DND-41 (cell line): ENCODE data around the gene P2RY2.
A peak's percentile ranks its signal among the peaks of the same experiment; 100 is the strongest.

Experiments used
- ATAC-seq: fragments of 200-7000 bp; cut with Tn5 transposase; 3 replicates; pipeline ENCODE4 v1.9.1; 2021; ENCODE audit warnings: low read depth; ENCODE audit not compliant: insufficient read depth
- DNase-seq: peaks from one replicate; pipeline ENCODE4 v3.0.0-alpha.2; 2020
- H2AFZ ChIP-seq: 2 replicates; pipeline ENCODE4 v1.6.0; 2012; ENCODE audit warnings: low read depth, low read length
- H3K27ac ChIP-seq: 2 replicates; pipeline ENCODE4 v1.5.1; 2012; ENCODE audit warnings: low read length, inconsistent platforms
- H3K27me3 ChIP-seq: fragments of 200-600 bp; sonication (generic); 2 replicates; pipeline ENCODE4 v1.6.0; 2012; ENCODE audit warnings: low read length, mild to moderate bottlenecking, inconsistent platforms; ENCODE audit not compliant: insufficient read depth, poor library complexity
- H3K36me3 ChIP-seq: 2 replicates; pipeline ENCODE4 v1.5.1; 2012; ENCODE audit warnings: low read length, inconsistent platforms; ENCODE audit not compliant: insufficient read depth
- H3K4me1 ChIP-seq: 2 replicates; pipeline ENCODE4 v1.5.1; 2012; ENCODE audit warnings: mild to moderate bottlenecking, low read length; ENCODE audit not compliant: insufficient read depth
- H3K4me2 ChIP-seq: 2 replicates; pipeline ENCODE4 v1.6.0; 2012; ENCODE audit warnings: mild to moderate bottlenecking, moderate library complexity, low read length, inconsistent platforms; ENCODE audit not compliant: insufficient read depth
- H3K4me3 ChIP-seq, 2 experiments: fragments of 200-600 bp in 1 of 2; shearing (Covaris generic) in 1 of 2; 2 replicates each; pipeline ENCODE4 v1.5.1; 2012 to 2016; ENCODE audit warnings: inconsistent platforms in 2 of 2, low read length in 2 of 2, mild to moderate bottlenecking in 2 of 2, low read depth in 1 of 2, moderate library complexity in 1 of 2
- H3K79me2 ChIP-seq: 2 replicates; pipeline ENCODE4 v1.6.0; 2012; ENCODE audit warnings: low read length, inconsistent platforms; ENCODE audit not compliant: insufficient read depth
- H3K9ac ChIP-seq: 2 replicates; pipeline ENCODE4 v1.6.0; 2012; ENCODE audit warnings: low read depth, mild to moderate bottlenecking, inconsistent platforms, low read length, moderate library complexity
- H3K9me3 ChIP-seq: 2 replicates; pipeline ENCODE4 v1.5.1; 2012; ENCODE audit warnings: low read length, moderate library complexity, mild to moderate bottlenecking, inconsistent platforms; ENCODE audit not compliant: insufficient read depth, severe bottlenecking
- H4K20me1 ChIP-seq: 2 replicates; pipeline ENCODE4 v1.6.0; 2012; ENCODE audit warnings: low read length; ENCODE audit not compliant: insufficient read depth
- EZH2 ChIP-seq: IDR thresholded peaks from 3 replicates; pipeline ENCODE4 v1.6.1; 2012; ENCODE audit warnings: borderline replicate concordance, low read depth, mild to moderate bottlenecking, moderate library complexity, low read length, inconsistent platforms; ENCODE audit not compliant: severe bottlenecking
- TF ChIP-seq, protein P1 (sequence below): IDR thresholded peaks from 2 replicates; pipeline ENCODE4 v1.5.1; 2012; ENCODE audit warnings: borderline replicate concordance, low read length, moderate library complexity, mild to moderate bottlenecking; ENCODE audit not compliant: poor library complexity, severe bottlenecking; ENCODE audit errors: extremely low read depth

P2RY2 gene

DNA sequence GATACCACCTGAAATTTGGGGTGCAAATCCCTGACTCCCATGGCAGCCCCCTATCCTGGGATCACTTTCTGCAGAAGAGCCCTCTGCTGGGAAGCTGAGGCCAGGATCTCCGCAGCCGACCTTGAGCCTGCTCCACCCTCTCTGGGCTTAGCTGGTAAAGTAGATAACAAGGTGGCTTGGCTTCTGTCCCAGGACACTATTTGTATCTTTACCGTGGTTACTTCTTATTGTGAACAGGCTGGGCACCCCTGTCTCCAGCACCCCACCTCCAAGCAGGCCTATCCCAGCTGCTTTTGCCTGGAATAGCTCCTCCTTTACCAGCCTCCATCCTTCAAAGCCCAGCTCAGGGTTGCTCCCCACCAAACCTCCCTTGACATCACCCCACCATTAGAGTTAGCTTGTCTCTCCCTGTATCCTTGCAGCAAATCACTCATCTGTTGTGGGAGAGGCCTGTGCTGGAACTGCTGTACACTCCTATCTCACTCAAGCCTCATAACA is 35.2 kb upstream of the P2RY2 start:
- no peak for ATAC-seq
- no peak for TF ChIP-seq EZH2
- TF ChIP-seq, protein P1, sequence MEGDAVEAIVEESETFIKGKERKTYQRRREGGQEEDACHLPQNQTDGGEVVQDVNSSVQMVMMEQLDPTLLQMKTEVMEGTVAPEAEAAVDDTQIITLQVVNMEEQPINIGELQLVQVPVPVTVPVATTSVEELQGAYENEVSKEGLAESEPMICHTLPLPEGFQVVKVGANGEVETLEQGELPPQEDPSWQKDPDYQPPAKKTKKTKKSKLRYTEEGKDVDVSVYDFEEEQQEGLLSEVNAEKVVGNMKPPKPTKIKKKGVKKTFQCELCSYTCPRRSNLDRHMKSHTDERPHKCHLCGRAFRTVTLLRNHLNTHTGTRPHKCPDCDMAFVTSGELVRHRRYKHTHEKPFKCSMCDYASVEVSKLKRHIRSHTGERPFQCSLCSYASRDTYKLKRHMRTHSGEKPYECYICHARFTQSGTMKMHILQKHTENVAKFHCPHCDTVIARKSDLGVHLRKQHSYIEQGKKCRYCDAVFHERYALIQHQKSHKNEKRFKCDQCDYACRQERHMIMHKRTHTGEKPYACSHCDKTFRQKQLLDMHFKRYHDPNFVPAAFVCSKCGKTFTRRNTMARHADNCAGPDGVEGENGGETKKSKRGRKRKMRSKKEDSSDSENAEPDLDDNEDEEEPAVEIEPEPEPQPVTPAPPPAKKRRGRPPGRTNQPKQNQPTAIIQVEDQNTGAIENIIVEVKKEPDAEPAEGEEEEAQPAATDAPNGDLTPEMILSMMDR = no peak
- H3K36me3 ChIP-seq = no peaks in the 10 kb centered on the region

DNA sequence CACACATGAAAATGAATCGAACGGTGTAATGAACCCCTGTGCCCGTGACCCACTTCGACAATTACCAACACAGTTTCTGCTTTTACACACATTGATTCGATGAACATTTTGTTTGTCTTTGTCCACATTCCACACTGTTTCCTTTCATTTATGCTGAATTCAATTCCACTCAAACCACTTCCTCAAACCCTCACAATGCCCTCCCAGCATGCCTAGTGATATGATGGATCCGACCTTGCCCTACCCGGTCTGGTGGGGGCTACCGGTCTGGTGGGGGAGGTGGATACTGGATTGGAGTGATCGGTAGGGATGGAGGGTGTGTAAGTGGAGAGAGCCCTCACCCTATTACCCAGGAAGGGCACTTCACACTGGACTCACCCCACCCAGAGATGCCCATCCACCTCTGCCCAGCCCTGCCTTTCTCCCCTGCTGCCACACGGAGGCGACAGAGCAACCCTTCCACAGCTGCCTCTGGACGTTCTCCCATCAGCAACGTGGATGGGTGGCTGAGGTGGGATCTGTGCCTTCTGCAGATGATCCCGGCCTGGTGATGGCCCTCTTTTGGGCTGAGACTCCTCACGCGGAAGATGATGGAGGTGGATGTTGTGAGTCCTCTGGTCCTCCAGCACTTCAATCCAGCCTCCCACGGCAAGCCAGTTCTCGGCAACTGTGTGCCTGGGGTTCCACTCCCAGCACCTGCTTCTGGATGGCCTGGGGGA is 33.0 kb upstream of the P2RY2 start:
- no peaks in the 10 kb centered on the region for H3K4me1 ChIP-seq
- H3K9me3 ChIP-seq = no peaks in the 10 kb centered on the region
- H3K36me3 ChIP-seq = no peaks in the 10 kb centered on the region
- no peak overlapping the region for H3K4me3 ChIP-seq
- H3K27ac ChIP-seq = no peak overlapping the region
- no peak overlapping the region for H3K9ac ChIP-seq
- no peaks in the 10 kb centered on the region for H3K79me2 ChIP-seq
- no peak for TF ChIP-seq EZH2
- TF ChIP-seq, protein P1 = peak; percentile 88
- DNase-seq (peak; percentile 58), ATAC-seq (peak; percentile 90)
- no peak overlapping the region for H2AFZ ChIP-seq
- H3K27me3 ChIP-seq = peaks cover 7% of the 10 kb centered on the region
- H4K20me1 ChIP-seq = no peaks in the 10 kb centered on the region
- H3K4me2 ChIP-seq = no peak overlapping the region

More for the DNA sequence above, 35.2 kb upstream of the P2RY2 start:
- Histone ChIP-seq H3K9me3 (no peaks in the 10 kb centered on the region), H3K4me3 (no peak overlapping the region), H3K4me1 (no peaks in the 10 kb centered on the region), H3K9ac (no peak overlapping the region), H3K27ac (no peak overlapping the region), H3K4me2 (no peak overlapping the region), H2AFZ (no peak overlapping the region), H3K27me3 (peaks cover 7% of the 10 kb centered on the region), H4K20me1 (no peaks in the 10 kb centered on the region; the same call in 1 of the 2 replicates), H3K79me2 (no peaks in the 10 kb centered on the region)
- no peak for DNase-seq

DNA sequence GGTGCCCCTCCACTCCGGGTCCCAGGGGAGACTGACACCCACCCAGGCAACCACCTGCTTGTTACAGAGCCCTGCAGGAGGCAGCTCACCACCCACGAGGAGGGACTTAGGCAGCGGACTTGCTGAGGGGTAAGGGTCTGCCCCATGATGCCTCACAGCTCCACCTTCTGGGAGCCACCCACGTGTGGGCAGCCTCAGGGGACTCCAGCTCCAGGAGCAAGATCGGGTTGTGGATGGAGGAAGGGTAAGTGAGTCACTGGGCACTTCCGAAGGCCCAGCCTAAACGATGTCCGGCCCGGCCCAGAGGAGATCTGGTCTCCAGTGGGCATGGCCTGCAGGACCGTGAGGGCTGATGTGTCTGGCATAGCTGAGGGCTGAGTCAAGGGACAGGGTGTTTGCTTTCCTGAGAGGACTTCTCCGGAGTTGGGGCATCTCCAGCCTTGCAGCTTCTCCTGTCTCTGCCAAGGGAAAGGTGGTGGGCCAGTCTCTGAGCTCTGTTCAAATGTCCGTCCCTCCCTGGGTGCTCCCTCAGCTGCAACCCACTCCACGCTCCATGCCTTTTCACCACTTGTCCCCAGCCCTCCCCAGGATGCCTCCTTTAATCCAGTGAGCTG is 32.3 kb upstream of the P2RY2 start:
- ATAC-seq = peak; percentile 20; the same call in 1 of the 3 replicates
- DNase-seq = no peak

More for the DNA sequence above, 32.3 kb upstream of the P2RY2 start:
- no peak overlapping the region for H3K27ac ChIP-seq
- no peaks in the 10 kb centered on the region for H3K4me1 ChIP-seq
- H2AFZ ChIP-seq = no peak overlapping the region
- H3K4me2 ChIP-seq = no peak overlapping the region
- no peaks in the 10 kb centered on the region for H3K36me3 ChIP-seq
- no peaks in the 10 kb centered on the region for H4K20me1 ChIP-seq
- no peaks in the 10 kb centered on the region for H3K9me3 ChIP-seq
- no peaks in the 10 kb centered on the region for H3K79me2 ChIP-seq
- peaks cover 7% of the 10 kb centered on the region for H3K27me3 ChIP-seq
- H3K4me3 ChIP-seq = no peak overlapping the region
- TF ChIP-seq, protein P1 = no peak
- no peak for TF ChIP-seq EZH2
- no peak overlapping the region for H3K9ac ChIP-seq
